GM12878 (cell line): ENCODE data around the gene DCTN4. TPM values are rescaled to one million over a fixed set of nuclear protein-coding genes. Genes with fewer than 3 reads are reported as not detected.

Experiments
- ATAC-seq: fragments of 200-7000 bp; cut with Tn5 transposase; 3 replicates; pipeline ENCODE4 v1.9.1; 2020; ENCODE audit warnings: mild to moderate bottlenecking, moderate library complexity
- BruUV-seq: library from RNA; stranded (reverse); fragments of 400-500 nt; replicated peaks from 2 replicates; lab custom pipeline; 2021; lab: Mats Ljungman, UMichigan
- CTCF ChIA-PET: fragments of 300-600 bp; sonication (Branson Sonifier 250); formaldehyde crosslinking; extraction: SDS; loops from one replicate; lab custom pipeline; 2021; ENCODE audit warnings: inconsistent platforms; lab: Yijun Ruan, JAX
- POLR2A ChIA-PET: fragments of 350-600 bp; formaldehyde crosslinking; extraction: SDS; loops from one replicate; lab custom pipeline; 2021; ENCODE audit warnings: inconsistent platforms; lab: Charles Lee
- RAD21 ChIA-PET: fragments of 300-600 bp; sonication (Branson Sonifier 250); formaldehyde crosslinking; loops from one replicate; lab custom pipeline; 2023; ENCODE audit warnings: antibody characterized with exemption; ENCODE audit not compliant: unreplicated experiment; lab: Charles Lee
- SMC1A ChIA-PET: fragments of 300-600 bp; sonication (Branson Sonifier 250); formaldehyde crosslinking; loops from one replicate; lab custom pipeline; 2023; ENCODE audit not compliant: unreplicated experiment, uncharacterized antibody; lab: Charles Lee
- DNase-seq: peaks from one replicate; pipeline ENCODE4 v3.0.0-alpha.2; 2011; ENCODE audit warnings: low read depth, low spot score
- FAIRE-seq: peaks from 3 replicates; lab custom pipeline; 2011; peaks lifted over from hg19 to GRCh38; lab: Jason Lieb, UNC
- H2AFZ ChIP-seq: 2 replicates; pipeline ENCODE4 v1.6.0; 2011; ENCODE audit warnings: low read depth, low read length, control low read depth; ENCODE audit not compliant: control insufficient read depth
- H3K27ac ChIP-seq: 2 replicates; pipeline ENCODE4 v1.5.1; 2011; ENCODE audit warnings: control low read depth; ENCODE audit not compliant: control insufficient read depth, insufficient read depth
- H3K27me3 ChIP-seq, 2 experiments: replicated peaks in 1 of 2; 2 replicates each; pipeline versions ENCODE4 v1.6.0 to v1.6.1; 2011; ENCODE audit warnings: low read length in 1 of 2; ENCODE audit not compliant: control insufficient read depth in 2 of 2, insufficient read depth in 2 of 2
- H3K36me3 ChIP-seq, 2 experiments: 2 replicates each; pipeline ENCODE4 v1.5.1; 2011; ENCODE audit warnings: low read length in 1 of 2; ENCODE audit not compliant: control insufficient read depth in 2 of 2, insufficient read depth in 2 of 2
- H3K4me1 ChIP-seq: 2 replicates; pipeline ENCODE4 v1.6.1; 2011; ENCODE audit warnings: mild to moderate bottlenecking, low read length, moderate library complexity, mixed read lengths; ENCODE audit not compliant: control insufficient read depth, insufficient read depth
- H3K4me2 ChIP-seq: 2 replicates; pipeline ENCODE4 v1.6.0; 2011; ENCODE audit warnings: control low read depth; ENCODE audit not compliant: control insufficient read depth, insufficient read depth
- H3K4me3 ChIP-seq: fragments of 200-600 bp; sonication (generic); 2 replicates; pipeline ENCODE4 v1.5.1; 2016
- H3K79me2 ChIP-seq: 2 replicates; pipeline ENCODE4 v1.6.0; 2011; ENCODE audit warnings: low read length; ENCODE audit not compliant: control insufficient read depth, insufficient read depth
- H3K9ac ChIP-seq: 2 replicates; pipeline ENCODE4 v1.8.0; 2011; ENCODE audit warnings: low read length, control low read depth, mixed read lengths; ENCODE audit not compliant: control insufficient read depth, insufficient read depth
- H3K9me3 ChIP-seq: replicated peaks from 3 replicates; pipeline ENCODE4 v1.5.1; 2011; ENCODE audit warnings: mild to moderate bottlenecking, low read length; ENCODE audit not compliant: control insufficient read depth, insufficient read depth
- H4K20me1 ChIP-seq: 2 replicates; pipeline ENCODE4 v1.6.0; 2011; ENCODE audit not compliant: control insufficient read depth, insufficient read depth
- CHD1 ChIP-seq: IDR thresholded peaks from 2 replicates; pipeline ENCODE4 v1.6.1; 2012; ENCODE audit warnings: low read depth, low read length, improper control_type of control experiment
- CHD2 ChIP-seq: IDR thresholded peaks from 2 replicates; pipeline ENCODE4 v1.6.1; 2011; ENCODE audit warnings: low read depth, low read length, improper control_type of control experiment, borderline replicate concordance
- ZBTB40 ChIP-seq: fragments of 450-650 bp; IDR thresholded peaks from 2 replicates; pipeline ENCODE4 v1.6.1; 2016; ENCODE audit warnings: mild to moderate bottlenecking, moderate library complexity, borderline replicate concordance
- WGBS: methylation state at CpG from one replicate; pipeline ENCODE4 v1.1.6; 2016; ENCODE audit warnings: low lambda C conversion rate; ENCODE audit not compliant: insufficient replicate concordance, insufficient coverage; ENCODE audit errors: missing lambda C conversion rate; 5-methylcytosine and 5-hydroxymethylcytosine counted together
- in situ Hi-C: fragments of 300-500 bp; cut with MboI; formaldehyde crosslinking; loops from 9 replicates; pipeline ENCODE4 v1.14.3; 2018; ENCODE audit warnings: mixed read lengths
- intact Hi-C: fragments of 100-400 bp; cut with micrococcal nuclease; formaldehyde crosslinking; loops from one replicate; pipeline ENCODE4 v1.14.2; 2022; ENCODE audit not compliant: unreplicated experiment
- polyA plus RNA-seq, 11 experiments: library from polyadenylated mRNA; depleted of rRNA in 4 of 11; unstranded in 6 of 11; stranded (reverse) in 5 of 11; fragments of >200 nt; fragmentation: Nextera tagmentation in 4 of 11; fragmentation: Illumina TruSeq in 1 of 11; extraction: Ambion mirVana in 4 of 11; extraction: Trizol in 1 of 11; gene quantifications; 1 replicate in 1 of 11; 2 replicates in 10 of 11; pipeline versions ENCODE4 v1.2.1 to v1.2.3, GENCODE V29; 2011 to 2016; ENCODE audit warnings: inconsistent platforms in 2 of 11, missing spikeins in 2 of 11, low read depth in 1 of 11
- total RNA-seq, 4 experiments: library from RNA; depleted of rRNA in 3 of 4; stranded (reverse); fragments of >200 nt in 3 of 4; fragmentation: Illumina TruSeq in 1 of 4; extraction: Trizol in 1 of 4; gene quantifications; 2 replicates each; pipeline versions ENCODE4 v1.2.1 to v1.2.3, GENCODE V29; 2013 to 2021
- TF ChIP-seq, protein P1 (sequence below): fragments of 450-650 bp; IDR thresholded peaks from 2 replicates; pipeline ENCODE4 v1.6.1; 2017; ENCODE audit warnings: mild to moderate bottlenecking, low read depth, inconsistent platforms; ENCODE audit not compliant: poor library complexity, severe bottlenecking
- TF ChIP-seq, protein P2 (sequence below): IDR thresholded peaks from 2 replicates; pipeline ENCODE4 v1.6.1; 2011; ENCODE audit warnings: borderline replicate concordance, low read depth, mild to moderate bottlenecking, moderate library complexity, low read length; ENCODE audit not compliant: insufficient read depth, poor library complexity, severe bottlenecking

Gene DCTN4
- total and polyA plus RNA-seq, 10 of the 15 experiments (the other 5 are each of a cell fraction or from before 2014, with no cell fraction given), result 7.6 to 27.8 (median 18.0) TPM

- TF ChIP-seq ZBTB40 (no peak), CHD1 (no peak)
- TF ChIP-seq, protein P1, sequence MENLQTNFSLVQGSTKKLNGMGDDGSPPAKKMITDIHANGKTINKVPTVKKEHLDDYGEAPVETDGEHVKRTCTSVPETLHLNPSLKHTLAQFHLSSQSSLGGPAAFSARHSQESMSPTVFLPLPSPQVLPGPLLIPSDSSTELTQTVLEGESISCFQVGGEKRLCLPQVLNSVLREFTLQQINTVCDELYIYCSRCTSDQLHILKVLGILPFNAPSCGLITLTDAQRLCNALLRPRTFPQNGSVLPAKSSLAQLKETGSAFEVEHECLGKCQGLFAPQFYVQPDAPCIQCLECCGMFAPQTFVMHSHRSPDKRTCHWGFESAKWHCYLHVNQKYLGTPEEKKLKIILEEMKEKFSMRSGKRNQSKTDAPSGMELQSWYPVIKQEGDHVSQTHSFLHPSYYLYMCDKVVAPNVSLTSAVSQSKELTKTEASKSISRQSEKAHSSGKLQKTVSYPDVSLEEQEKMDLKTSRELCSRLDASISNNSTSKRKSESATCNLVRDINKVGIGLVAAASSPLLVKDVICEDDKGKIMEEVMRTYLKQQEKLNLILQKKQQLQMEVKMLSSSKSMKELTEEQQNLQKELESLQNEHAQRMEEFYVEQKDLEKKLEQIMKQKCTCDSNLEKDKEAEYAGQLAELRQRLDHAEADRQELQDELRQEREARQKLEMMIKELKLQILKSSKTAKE, result no peak
These were observed 87.9 kb downstream of the DCTN4 start (continued) for GRCh38 chr5:150670948-150671310.

GRCh38 chr5:150670275-150670947, 88.4 kb downstream of the DCTN4 start:
- Histone ChIP-seq H3K4me3 (no peak overlapping the region), H3K27me3 (peaks cover 2 to 19% of the 10 kb centered on the region in 2 experiments; a peak in 2 of 4 replicates), H4K20me1 (no peaks in the 10 kb centered on the region), H3K4me1 (no peaks in the 10 kb centered on the region), H3K9me3 (no peaks in the 10 kb centered on the region), H2AFZ (no peak overlapping the region), H3K36me3 (no peaks in the 10 kb centered on the region), H3K79me2 (no peaks in the 10 kb centered on the region), H3K27ac (no peak overlapping the region), H3K4me2 (no peak overlapping the region), H3K9ac (no peak overlapping the region)
- DNase-seq (no peak), FAIRE-seq (no peak), ATAC-seq (no peak)
- in situ Hi-C loops, result no loop called here
- TF ChIP-seq, protein P2, sequence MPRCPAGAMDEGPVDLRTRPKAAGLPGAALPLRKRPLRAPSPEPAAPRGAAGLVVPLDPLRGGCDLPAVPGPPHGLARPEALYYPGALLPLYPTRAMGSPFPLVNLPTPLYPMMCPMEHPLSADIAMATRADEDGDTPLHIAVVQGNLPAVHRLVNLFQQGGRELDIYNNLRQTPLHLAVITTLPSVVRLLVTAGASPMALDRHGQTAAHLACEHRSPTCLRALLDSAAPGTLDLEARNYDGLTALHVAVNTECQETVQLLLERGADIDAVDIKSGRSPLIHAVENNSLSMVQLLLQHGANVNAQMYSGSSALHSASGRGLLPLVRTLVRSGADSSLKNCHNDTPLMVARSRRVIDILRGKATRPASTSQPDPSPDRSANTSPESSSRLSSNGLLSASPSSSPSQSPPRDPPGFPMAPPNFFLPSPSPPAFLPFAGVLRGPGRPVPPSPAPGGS, result peak; percentile 18
- TF ChIP-seq CHD2, result no peak
- RAD21 ChIA-PET, result no interaction called here
- WGBS, result 62% methylated on average over 14 of the region's 14 CpGs
- BruUV-seq, result no TSS peak
- POLR2A ChIA-PET, result interaction anchor here (0.5 to 0.6 kb wide), 2 partner anchors 42 to 370 kb away, joined by 3 to 4 read pairs; no protein-coding TSS in a partner anchor
- SMC1A ChIA-PET, result interaction anchor here (1.1 kb wide), 1 partner anchor 180 kb away, joined by 3 read pairs; no protein-coding TSS in a partner anchor
- intact Hi-C loops, result no loop called here
- CTCF ChIA-PET, result no interaction called here
